SU-DHL-6 (cell line): Measurements from ENCODE around the gene MAML3.

ENCODE experiments used
- H2AFZ ChIP-seq: fragments of 200-600 bp; sonication (generic); 2 replicates; pipeline ENCODE4 v1.6.1; 2014; ENCODE audit warnings: low read depth, mild to moderate bottlenecking, moderate library complexity, mixed read lengths, antibody characterized with exemption, low read length; ENCODE audit not compliant: severe bottlenecking
- H3F3A ChIP-seq: fragments of 200-600 bp; shearing (Covaris generic); 2 replicates; pipeline ENCODE4 v1.6.0; 2016; ENCODE audit warnings: antibody characterized with exemption, mild to moderate bottlenecking; ENCODE audit not compliant: insufficient read depth
- H3K27ac ChIP-seq: fragments of 200-600 bp; sonication (generic); 2 replicates; pipeline ENCODE4 v1.5.1; 2016; ENCODE audit warnings: low read depth, mild to moderate bottlenecking, low read length, moderate library complexity, mixed read lengths
- H3K27me3 ChIP-seq: fragments of 200-600 bp; sonication (generic), shearing (Covaris generic); 2 replicates; pipeline ENCODE4 v1.6.0; 2014; ENCODE audit warnings: mild to moderate bottlenecking, low read length
- H3K36me3 ChIP-seq: fragments of 200-600 bp; sonication (generic); 2 replicates; pipeline ENCODE4 v1.6.1; 2014; ENCODE audit warnings: mild to moderate bottlenecking, low read length, mixed read lengths
- H3K4me2 ChIP-seq: fragments of 300-600, 200-600 bp; shearing (Covaris generic), sonication (generic); 2 replicates; pipeline ENCODE4 v1.6.0; 2014; ENCODE audit warnings: low read length, low read depth, mild to moderate bottlenecking; ENCODE audit not compliant: poor library complexity, severe bottlenecking
- H3K4me3 ChIP-seq: fragments of 200-600 bp; sonication (generic); 2 replicates; pipeline ENCODE4 v1.5.1; 2014; ENCODE audit warnings: antibody characterized with exemption, low read length, mild to moderate bottlenecking, mixed read lengths; ENCODE audit not compliant: insufficient read depth, poor library complexity, severe bottlenecking
- H3K79me2 ChIP-seq: fragments of 200-600 bp; sonication (generic); 2 replicates; pipeline ENCODE4 v1.6.1; 2014; ENCODE audit warnings: mild to moderate bottlenecking, low read length, moderate library complexity; ENCODE audit not compliant: insufficient read depth
- H3K9ac ChIP-seq: fragments of 200-600 bp; sonication (generic); 2 replicates; pipeline ENCODE4 v1.7.0; 2014; ENCODE audit warnings: mild to moderate bottlenecking, low read length
- H3K9me2 ChIP-seq: fragments of 200-600 bp; sonication (generic); replicated peaks from 2 replicates; pipeline ENCODE4 v1.6.1; 2014; ENCODE audit warnings: low read length; ENCODE audit not compliant: insufficient read depth
- H3K9me3 ChIP-seq: fragments of 200-600 bp; sonication (generic); 2 replicates; pipeline ENCODE4 v1.6.1; 2014; ENCODE audit warnings: low read length, mixed read lengths; ENCODE audit not compliant: insufficient read depth
- H4K20me1 ChIP-seq: fragments of 200-600 bp; sonication (generic); 2 replicates; pipeline ENCODE4 v1.6.1; 2014; ENCODE audit warnings: low read depth, mild to moderate bottlenecking, antibody characterized with exemption, low read length, moderate library complexity, mixed read lengths
- CTCF ChIP-seq: fragments of 200-600 bp; sonication (generic); IDR thresholded peaks from one replicate; pipeline ENCODE4 v1.5.1; 2017; ENCODE audit warnings: antibody characterized with exemption, mild to moderate bottlenecking, low read length, moderate library complexity; ENCODE audit not compliant: insufficient read depth, poor library complexity, severe bottlenecking
- EZH2phosphoT487 ChIP-seq: fragments of 200-600 bp; sonication (generic), shearing (Covaris generic); conservative IDR thresholded peaks from 2 replicates; pipeline ENCODE4 v1.6.1; 2018; ENCODE audit warnings: mild to moderate bottlenecking, antibody characterized with exemption, low read length, moderate library complexity, mixed read lengths

MAML3 gene

GRCh38 chr4:139813881-139814280, 340.1 kb downstream of the MAML3 start:
- Histone ChIP-seq H2AFZ (no peak overlapping the region), H3K79me2 (no peaks in the 10 kb centered on the region), H3K9me3 (no peaks in the 10 kb centered on the region), H3K4me3 (no peak overlapping the region), H3K27me3 (no peaks in the 10 kb centered on the region), H3F3A (no peaks in the 10 kb centered on the region), H3K27ac (no peak overlapping the region), H3K9ac (no peak overlapping the region), H4K20me1 (no peaks in the 10 kb centered on the region), H3K4me2 (no peak overlapping the region), H3K36me3 (no peaks in the 10 kb centered on the region), H3K9me2 (no peaks in the 10 kb centered on the region)
- TF ChIP-seq CTCF, result no peak

- Histone ChIP-seq H3K4me2 (no peak overlapping the region), H4K20me1 (no peaks in the 10 kb centered on the region), H3K9me3 (no peaks in the 10 kb centered on the region), H3K27ac (no peak overlapping the region), H3K79me2 (no peaks in the 10 kb centered on the region), H3K4me3 (no peak overlapping the region), H2AFZ (no peak overlapping the region), H3K36me3 (no peaks in the 10 kb centered on the region), H3K9me2 (no peaks in the 10 kb centered on the region), H3K27me3 (no peaks in the 10 kb centered on the region), H3K9ac (no peak overlapping the region), H3F3A (no peaks in the 10 kb centered on the region)
- TF ChIP-seq CTCF (no peak), EZH2phosphoT487 (no peak)
Measured at GRCh38 chr4:139810710-139811109, 343.3 kb downstream of the MAML3 start.

GRCh38 chr4:139809757-139810140, 344.2 kb downstream of the MAML3 start:
- TF ChIP-seq CTCF (no peak), EZH2phosphoT487 (no peak)
- Histone ChIP-seq H2AFZ (no peak overlapping the region), H3K79me2 (no peaks in the 10 kb centered on the region), H4K20me1 (no peaks in the 10 kb centered on the region), H3K9ac (no peak overlapping the region), H3K9me2 (no peaks in the 10 kb centered on the region), H3K27ac (no peak overlapping the region), H3F3A (no peaks in the 10 kb centered on the region), H3K4me3 (no peak overlapping the region), H3K4me2 (no peak overlapping the region), H3K27me3 (no peaks in the 10 kb centered on the region), H3K36me3 (no peaks in the 10 kb centered on the region), H3K9me3 (no peaks in the 10 kb centered on the region)
